Measurements from ENCODE around the gene TLL1.

GRCh38 chr4:165991325-165992180 lies 118.5 kb downstream of the TLL1 start:
- TF ChIP-seq POLR2A (IDR thresholded peaks at IDR 0.05) = no peak
- TF ChIP-seq CTCF (IDR thresholded peaks at IDR 0.05 in 8 of 11, conservative IDR thresholded peaks at IDR 0.05 in 3 of 11) = no peak
- no peak for TF ChIP-seq POLR2AphosphoS5 (IDR thresholded peaks at IDR 0.05)

Data from spleen (tissue), 7 donors.